ENCODE data around the gene SFRP5. TPM values are rescaled to one million over a fixed set of nuclear protein-coding genes. Genes with fewer than 3 reads are reported as not detected.

SFRP5 gene
- total RNA-seq, 1 experiment from 2014 or later: not detected

DNA sequence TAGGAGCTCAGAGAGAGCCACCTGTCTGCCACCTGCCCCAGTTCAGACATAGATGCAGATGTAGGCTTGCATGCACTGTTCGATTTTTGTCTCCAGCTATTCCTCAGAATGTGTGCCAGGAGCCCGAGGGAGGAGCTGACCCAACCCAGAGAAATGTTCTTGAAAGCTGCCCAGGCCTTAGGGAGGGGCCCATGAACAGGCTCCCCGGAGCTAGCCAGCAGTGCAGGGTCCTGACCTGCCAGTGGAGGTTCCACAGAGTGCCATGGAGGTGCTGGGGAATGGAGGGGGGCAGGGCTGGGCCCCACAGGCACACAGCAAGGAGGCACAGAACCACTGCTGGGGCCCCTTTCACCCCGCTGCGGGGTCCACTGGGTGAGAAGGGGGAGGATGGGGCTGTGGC, 29.6 kb upstream of the SFRP5 start (continued):
- TF ChIP-seq, protein P1, sequence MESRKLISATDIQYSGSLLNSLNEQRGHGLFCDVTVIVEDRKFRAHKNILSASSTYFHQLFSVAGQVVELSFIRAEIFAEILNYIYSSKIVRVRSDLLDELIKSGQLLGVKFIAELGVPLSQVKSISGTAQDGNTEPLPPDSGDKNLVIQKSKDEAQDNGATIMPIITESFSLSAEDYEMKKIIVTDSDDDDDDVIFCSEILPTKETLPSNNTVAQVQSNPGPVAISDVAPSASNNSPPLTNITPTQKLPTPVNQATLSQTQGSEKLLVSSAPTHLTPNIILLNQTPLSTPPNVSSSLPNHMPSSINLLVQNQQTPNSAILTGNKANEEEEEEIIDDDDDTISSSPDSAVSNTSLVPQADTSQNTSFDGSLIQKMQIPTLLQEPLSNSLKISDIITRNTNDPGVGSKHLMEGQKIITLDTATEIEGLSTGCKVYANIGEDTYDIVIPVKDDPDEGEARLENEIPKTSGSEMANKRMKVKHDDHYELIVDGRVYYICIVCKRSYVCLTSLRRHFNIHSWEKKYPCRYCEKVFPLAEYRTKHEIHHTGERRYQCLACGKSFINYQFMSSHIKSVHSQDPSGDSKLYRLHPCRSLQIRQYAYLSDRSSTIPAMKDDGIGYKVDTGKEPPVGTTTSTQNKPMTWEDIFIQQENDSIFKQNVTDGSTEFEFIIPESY (IDR thresholded peaks at IDR 0.05; ENCODE audit: extremely low read depth, insufficient replicate concordance, low read length): no peak
- TF ChIP-seq, protein P2, sequence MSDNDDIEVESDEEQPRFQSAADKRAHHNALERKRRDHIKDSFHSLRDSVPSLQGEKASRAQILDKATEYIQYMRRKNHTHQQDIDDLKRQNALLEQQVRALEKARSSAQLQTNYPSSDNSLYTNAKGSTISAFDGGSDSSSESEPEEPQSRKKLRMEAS (IDR thresholded peaks at IDR 0.05): no peak
- TF ChIP-seq, protein P3, sequence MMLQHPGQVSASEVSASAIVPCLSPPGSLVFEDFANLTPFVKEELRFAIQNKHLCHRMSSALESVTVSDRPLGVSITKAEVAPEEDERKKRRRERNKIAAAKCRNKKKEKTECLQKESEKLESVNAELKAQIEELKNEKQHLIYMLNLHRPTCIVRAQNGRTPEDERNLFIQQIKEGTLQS (IDR thresholded peaks at IDR 0.05): no peak
- TF ChIP-seq POLR2A (IDR thresholded peaks at IDR 0.05; ENCODE audit: borderline replicate concordance, extremely low read depth, insufficient read depth, insufficient read length) (no peak), POLR2AphosphoS5 (IDR thresholded peaks at IDR 0.05; ENCODE audit: low read depth, low read length) (no peak)

DNA sequence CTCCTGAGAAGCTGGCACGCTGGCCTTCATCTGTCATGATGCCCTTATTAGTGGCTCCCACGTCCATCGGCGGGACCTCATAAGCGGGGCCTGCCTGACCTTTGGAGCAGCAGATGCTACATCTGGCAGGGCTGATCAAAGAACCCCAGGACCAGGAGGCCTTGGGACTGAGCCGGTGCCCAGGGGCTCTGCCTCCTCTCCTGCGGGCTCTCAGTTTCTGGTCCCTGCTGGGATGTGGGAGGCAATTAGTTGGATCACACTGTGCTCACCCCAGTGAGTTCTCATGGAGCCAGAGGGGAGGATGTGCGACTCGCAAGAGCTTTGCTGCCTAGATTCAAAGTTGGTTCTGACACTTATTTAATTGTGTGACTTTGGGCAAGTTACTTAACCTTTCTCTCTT, 28.7 kb upstream of the SFRP5 start:
- no peaks in the 10 kb centered on the region for H3K9me2 ChIP-seq (ENCODE audit: insufficient read depth)
- no TSS peak for BruUV-seq (replicated peaks)
- no peaks in the 10 kb centered on the region for H4K20me1 ChIP-seq (ENCODE audit: insufficient read depth)
- H3K27me3 ChIP-seq (ENCODE audit: insufficient read depth, low read length): no peaks in the 10 kb centered on the region; the same call in 1 of the 2 replicates
- no peak overlapping the region for H3K4me2 ChIP-seq (ENCODE audit: low read length)
- H3K9ac ChIP-seq (ENCODE audit: low read length): no peak overlapping the region
- H3K27ac ChIP-seq (ENCODE audit: low read depth, low read length): no peak overlapping the region
- H3K4me3 ChIP-seq (replicated peaks in 1 of 2; ENCODE audit: low read depth in 1 of 2, low read length in 2 of 2): no peak overlapping the region
- ChIA-PET POLR2A (no interaction called here), CTCF (interaction anchor here (0.9 kb wide), 1 partner anchor 241 kb away, joined by 3 read pairs; no protein-coding TSS in a partner anchor), RAD21 (ENCODE audit: low non-redundant PET in 1 of 2, low total read pairs in 2 of 2, uncharacterized antibody in 2 of 2, unreplicated experiment in 2 of 2) (no interaction called here)
- H3K79me2 ChIP-seq (ENCODE audit: insufficient read depth, low read length): no peaks in the 10 kb centered on the region
- no peak for TF ChIP-seq CEBPB (IDR thresholded peaks at IDR 0.05; ENCODE audit: low read depth)
- no peak for TF ChIP-seq ZFX (IDR thresholded peaks at IDR 0.05)
- TF ChIP-seq, protein P4, sequence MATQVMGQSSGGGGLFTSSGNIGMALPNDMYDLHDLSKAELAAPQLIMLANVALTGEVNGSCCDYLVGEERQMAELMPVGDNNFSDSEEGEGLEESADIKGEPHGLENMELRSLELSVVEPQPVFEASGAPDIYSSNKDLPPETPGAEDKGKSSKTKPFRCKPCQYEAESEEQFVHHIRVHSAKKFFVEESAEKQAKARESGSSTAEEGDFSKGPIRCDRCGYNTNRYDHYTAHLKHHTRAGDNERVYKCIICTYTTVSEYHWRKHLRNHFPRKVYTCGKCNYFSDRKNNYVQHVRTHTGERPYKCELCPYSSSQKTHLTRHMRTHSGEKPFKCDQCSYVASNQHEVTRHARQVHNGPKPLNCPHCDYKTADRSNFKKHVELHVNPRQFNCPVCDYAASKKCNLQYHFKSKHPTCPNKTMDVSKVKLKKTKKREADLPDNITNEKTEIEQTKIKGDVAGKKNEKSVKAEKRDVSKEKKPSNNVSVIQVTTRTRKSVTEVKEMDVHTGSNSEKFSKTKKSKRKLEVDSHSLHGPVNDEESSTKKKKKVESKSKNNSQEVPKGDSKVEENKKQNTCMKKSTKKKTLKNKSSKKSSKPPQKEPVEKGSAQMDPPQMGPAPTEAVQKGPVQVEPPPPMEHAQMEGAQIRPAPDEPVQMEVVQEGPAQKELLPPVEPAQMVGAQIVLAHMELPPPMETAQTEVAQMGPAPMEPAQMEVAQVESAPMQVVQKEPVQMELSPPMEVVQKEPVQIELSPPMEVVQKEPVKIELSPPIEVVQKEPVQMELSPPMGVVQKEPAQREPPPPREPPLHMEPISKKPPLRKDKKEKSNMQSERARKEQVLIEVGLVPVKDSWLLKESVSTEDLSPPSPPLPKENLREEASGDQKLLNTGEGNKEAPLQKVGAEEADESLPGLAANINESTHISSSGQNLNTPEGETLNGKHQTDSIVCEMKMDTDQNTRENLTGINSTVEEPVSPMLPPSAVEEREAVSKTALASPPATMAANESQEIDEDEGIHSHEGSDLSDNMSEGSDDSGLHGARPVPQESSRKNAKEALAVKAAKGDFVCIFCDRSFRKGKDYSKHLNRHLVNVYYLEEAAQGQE (IDR thresholded peaks at IDR 0.05; ENCODE audit: low read depth): no peak
- no peak for TF ChIP-seq ZNF274 (IDR thresholded peaks at IDR 0.05; ENCODE audit: low read depth, low read length)
- no peak for TF ChIP-seq SP1 (IDR thresholded peaks at IDR 0.05; ENCODE audit: low read depth)
- TF ChIP-seq YY1 (IDR thresholded peaks at IDR 0.05; ENCODE audit: extremely low read depth, insufficient replicate concordance, low read depth, low read length): no peak
- no peak for TF ChIP-seq RAD21 (IDR thresholded peaks at IDR 0.05; ENCODE audit: low read depth)
- TF ChIP-seq, protein P3 (IDR thresholded peaks at IDR 0.05): no peak
- TF ChIP-seq EZH2phosphoT487 (IDR thresholded peaks at IDR 0.05; ENCODE audit: borderline replicate concordance): no peak
- TF ChIP-seq, protein P5, sequence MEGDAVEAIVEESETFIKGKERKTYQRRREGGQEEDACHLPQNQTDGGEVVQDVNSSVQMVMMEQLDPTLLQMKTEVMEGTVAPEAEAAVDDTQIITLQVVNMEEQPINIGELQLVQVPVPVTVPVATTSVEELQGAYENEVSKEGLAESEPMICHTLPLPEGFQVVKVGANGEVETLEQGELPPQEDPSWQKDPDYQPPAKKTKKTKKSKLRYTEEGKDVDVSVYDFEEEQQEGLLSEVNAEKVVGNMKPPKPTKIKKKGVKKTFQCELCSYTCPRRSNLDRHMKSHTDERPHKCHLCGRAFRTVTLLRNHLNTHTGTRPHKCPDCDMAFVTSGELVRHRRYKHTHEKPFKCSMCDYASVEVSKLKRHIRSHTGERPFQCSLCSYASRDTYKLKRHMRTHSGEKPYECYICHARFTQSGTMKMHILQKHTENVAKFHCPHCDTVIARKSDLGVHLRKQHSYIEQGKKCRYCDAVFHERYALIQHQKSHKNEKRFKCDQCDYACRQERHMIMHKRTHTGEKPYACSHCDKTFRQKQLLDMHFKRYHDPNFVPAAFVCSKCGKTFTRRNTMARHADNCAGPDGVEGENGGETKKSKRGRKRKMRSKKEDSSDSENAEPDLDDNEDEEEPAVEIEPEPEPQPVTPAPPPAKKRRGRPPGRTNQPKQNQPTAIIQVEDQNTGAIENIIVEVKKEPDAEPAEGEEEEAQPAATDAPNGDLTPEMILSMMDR (IDR thresholded peaks at IDR 0.05 in 2 of 3, conservative IDR thresholded peaks at IDR 0.05 in 1 of 3; ENCODE audit: borderline replicate concordance in 1 of 3, insufficient read depth in 1 of 3, low read depth in 2 of 3, low read length in 2 of 3): no peak
- no peak for TF ChIP-seq FOSL1 (IDR thresholded peaks at IDR 0.05; ENCODE audit: low read depth)
- TF ChIP-seq CBX3 (IDR thresholded peaks at IDR 0.05; ENCODE audit: low read depth): no peak
- no peak for TF ChIP-seq SRF (IDR thresholded peaks at IDR 0.05; ENCODE audit: low read depth)
- H3K36me3 ChIP-seq (ENCODE audit: control insufficient read depth in 1 of 2, insufficient read depth in 2 of 2, low read length in 2 of 2): no peaks in the 10 kb centered on the region
- H3K4me1 ChIP-seq (ENCODE audit: control insufficient read depth in 1 of 2, insufficient read depth in 2 of 2, low read length in 2 of 2): peaks cover 0 to 7% of the 10 kb centered on the region in 2 experiments; a peak in 2 of 4 replicates
- intact Hi-C loops (cut with micrococcal nuclease): no loop called here
- DNase-seq (ENCODE audit: low read depth, low spot score): no peak
- no peak overlapping the region for H2AFZ ChIP-seq (ENCODE audit: low read depth, low read length, poor library complexity, severe bottlenecking)
- no peak for ATAC-seq
- no peaks in the 10 kb centered on the region; a peak in 1 of 4 replicates for H3K9me3 ChIP-seq (ENCODE audit: control insufficient read depth in 1 of 2, insufficient read depth in 1 of 2, low read depth in 1 of 2, low read length in 2 of 2)

Data from HCT116 (cell line).